OCI-LY1 (cell line): Measurements from ENCODE around the gene HERPUD1.
A peak's percentile ranks its signal among the peaks of the same experiment; 100 is the strongest.

Source experiments
- H2AFZ ChIP-seq: fragments of 200-600 bp; sonication (generic), shearing (Covaris generic); 2 replicates; pipeline ENCODE4 v1.6.0; 2014; ENCODE audit warnings: antibody characterized with exemption, mild to moderate bottlenecking, low read length
- H3F3A ChIP-seq: fragments of 200-600 bp; sonication (generic), shearing (Covaris generic); 2 replicates; pipeline ENCODE4 v1.6.0; 2014; ENCODE audit warnings: mild to moderate bottlenecking, antibody characterized with exemption, low read length, moderate library complexity; ENCODE audit not compliant: insufficient read depth
- H3K27ac ChIP-seq: fragments of 200-600 bp; sonication (generic); 2 replicates; pipeline ENCODE4 v1.5.1; 2014; ENCODE audit warnings: low read length, mixed run types, mild to moderate bottlenecking, low read depth; ENCODE audit not compliant: poor library complexity, severe bottlenecking
- H3K27me3 ChIP-seq: fragments of 200-600 bp; sonication (generic); 2 replicates; pipeline ENCODE4 v1.6.0; 2014; ENCODE audit warnings: antibody characterized with exemption, mild to moderate bottlenecking, low read length, moderate library complexity; ENCODE audit not compliant: insufficient read depth
- H3K36me3 ChIP-seq: fragments of 200-600 bp; sonication (generic); 2 replicates; pipeline ENCODE4 v1.6.1; 2014; ENCODE audit warnings: mild to moderate bottlenecking, antibody characterized with exemption, low read length, moderate library complexity, mixed read lengths; ENCODE audit not compliant: insufficient read depth
- H3K4me1 ChIP-seq: fragments of 200-600 bp; sonication (generic); 2 replicates; pipeline ENCODE4 v1.5.1; 2014; ENCODE audit warnings: mild to moderate bottlenecking, low read length, moderate library complexity; ENCODE audit not compliant: insufficient read depth, severe bottlenecking
- H3K4me2 ChIP-seq: fragments of 200-600 bp; sonication (generic), shearing (Covaris generic); 2 replicates; pipeline ENCODE4 v1.6.1; 2014; ENCODE audit warnings: low read length
- H3K4me3 ChIP-seq: fragments of 200-600 bp; sonication (generic); 2 replicates; pipeline ENCODE4 v1.5.1; 2014; ENCODE audit warnings: low read length, low read depth, mild to moderate bottlenecking, mixed read lengths; ENCODE audit not compliant: poor library complexity, severe bottlenecking
- H3K79me2 ChIP-seq: fragments of 200-600 bp; shearing (Covaris generic); 2 replicates; pipeline ENCODE4 v1.6.1; 2016; ENCODE audit warnings: mixed run types, low read length, mixed read lengths; ENCODE audit not compliant: insufficient read depth
- H3K9ac ChIP-seq: fragments of 200-600 bp; sonication (generic), shearing (Covaris generic); 2 replicates; pipeline ENCODE4 v1.6.1; 2014; ENCODE audit warnings: mild to moderate bottlenecking, low read length, mixed read lengths
- H3K9me2 ChIP-seq: fragments of 200-600 bp; sonication (generic), shearing (Covaris generic); 2 replicates; pipeline ENCODE4 v1.6.1; 2014; ENCODE audit warnings: low read depth, mild to moderate bottlenecking, low read length, mixed read lengths
- H3K9me3 ChIP-seq: fragments of 200-600 bp; shearing (Covaris generic); 2 replicates; pipeline ENCODE4 v1.6.1; 2014; ENCODE audit warnings: low read length, mixed read lengths
- H4K20me1 ChIP-seq: fragments of 200-600 bp; sonication (generic), shearing (Covaris generic); 2 replicates; pipeline ENCODE4 v1.6.0; 2016; ENCODE audit warnings: mild to moderate bottlenecking, low read length; ENCODE audit not compliant: insufficient read depth
- CTCF ChIP-seq: fragments of 200-600 bp; sonication (generic), shearing (Covaris generic); IDR thresholded peaks from 2 replicates; pipeline ENCODE4 v1.5.1; 2017; ENCODE audit warnings: mild to moderate bottlenecking, antibody characterized with exemption, low read length, moderate library complexity, mixed read lengths
- EZH2 ChIP-seq: fragments of 200-600 bp; sonication (generic), shearing (Covaris generic); IDR thresholded peaks from 2 replicates; pipeline ENCODE4 v1.8.0; 2017; ENCODE audit warnings: borderline replicate concordance, mixed run types, mild to moderate bottlenecking, antibody characterized with exemption, low read length, moderate library complexity, mixed read lengths

Gene HERPUD1

DNA sequence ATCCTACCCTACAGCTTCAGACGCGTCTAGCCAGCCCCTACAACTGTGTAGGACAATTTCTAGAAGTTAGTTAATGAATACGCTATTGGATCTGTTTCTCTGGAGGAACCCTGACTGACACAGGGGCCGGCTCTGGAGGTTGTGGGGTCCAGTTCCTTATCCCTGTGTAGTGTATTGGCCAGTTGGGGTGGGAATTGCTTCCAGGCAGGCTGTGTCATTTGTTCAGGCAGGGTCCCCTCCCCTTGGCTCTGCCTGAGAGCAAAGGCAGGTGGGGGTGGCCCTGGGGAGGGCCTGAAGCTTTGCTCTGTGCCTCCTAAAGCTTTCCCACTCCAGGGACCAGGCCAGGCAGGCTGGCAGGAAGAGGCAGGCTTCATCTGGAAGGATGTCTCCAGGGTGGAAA lies 18.1 kb downstream of the HERPUD1 start:
- H3K27ac ChIP-seq = no peak overlapping the region
- H3F3A ChIP-seq = no peaks in the 10 kb centered on the region
- H3K9ac ChIP-seq = no peak overlapping the region
- peaks cover 16% of the 10 kb centered on the region for H3K4me1 ChIP-seq
- no peaks in the 10 kb centered on the region for H3K9me3 ChIP-seq
- no peak overlapping the region for H2AFZ ChIP-seq
- H3K27me3 ChIP-seq = no peaks in the 10 kb centered on the region
- no peaks in the 10 kb centered on the region for H3K79me2 ChIP-seq
- TF ChIP-seq CTCF (no peak), EZH2 (no peak)
- H3K36me3 ChIP-seq = peaks cover 5% of the 10 kb centered on the region
- no peak overlapping the region for H3K4me2 ChIP-seq
- no peaks in the 10 kb centered on the region for H3K9me2 ChIP-seq
- no peaks in the 10 kb centered on the region for H4K20me1 ChIP-seq
- no peak overlapping the region for H3K4me3 ChIP-seq

DNA sequence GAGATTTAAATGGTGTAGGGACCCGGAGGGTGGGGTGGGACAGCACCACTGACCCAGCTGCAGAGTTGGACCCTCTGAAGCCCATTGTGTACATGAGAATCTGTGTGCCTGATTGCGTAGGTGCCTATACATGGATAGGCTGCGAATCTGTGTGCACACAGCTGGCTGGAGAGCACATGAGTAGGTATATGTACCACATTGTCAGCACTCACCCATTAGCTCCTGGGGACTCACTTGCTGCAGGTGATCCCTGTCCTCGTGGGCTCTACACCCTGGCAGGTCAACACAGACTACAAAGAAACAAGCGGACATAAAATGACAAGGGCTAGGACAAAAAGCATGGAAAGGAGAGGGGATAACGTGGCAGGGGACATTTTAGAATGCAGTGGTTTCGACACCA lies 18.5 kb downstream of the HERPUD1 start:
- Histone ChIP-seq H3K9me2 (no peaks in the 10 kb centered on the region), H3K27me3 (no peaks in the 10 kb centered on the region), H3K79me2 (no peaks in the 10 kb centered on the region), H3K4me3 (no peak overlapping the region), H3F3A (no peaks in the 10 kb centered on the region), H3K4me1 (peaks cover 16% of the 10 kb centered on the region), H3K4me2 (no peak overlapping the region), H3K27ac (no peak overlapping the region), H3K36me3 (peaks cover under 1% of the 10 kb centered on the region), H3K9ac (no peak overlapping the region), H2AFZ (no peak overlapping the region), H3K9me3 (no peaks in the 10 kb centered on the region), H4K20me1 (no peaks in the 10 kb centered on the region)
- no peak for TF ChIP-seq EZH2
- no peak for TF ChIP-seq CTCF

GRCh38 chr16:56950881-56951771 lies 19.2 kb downstream of the HERPUD1 start:
- Histone ChIP-seq H3K4me1 (peaks cover 16% of the 10 kb centered on the region), H3K27ac (no peak overlapping the region), H3K36me3 (no peaks in the 10 kb centered on the region), H3K4me3 (no peak overlapping the region), H2AFZ (no peak overlapping the region), H3K79me2 (no peaks in the 10 kb centered on the region), H3F3A (no peaks in the 10 kb centered on the region), H4K20me1 (no peaks in the 10 kb centered on the region), H3K9me3 (no peaks in the 10 kb centered on the region), H3K4me2 (peak overlapping the region; percentile 28; the same call in 1 of the 2 replicates), H3K9me2 (no peaks in the 10 kb centered on the region), H3K9ac (no peak overlapping the region; the same call in 1 of the 2 replicates), H3K27me3 (no peaks in the 10 kb centered on the region)
- no peak for TF ChIP-seq EZH2
- TF ChIP-seq CTCF = peak; percentile 93
